GM19193 (cell line): ENCODE measurements around the gene ZFX.

Experiments
- POLR2A ChIP-seq: IDR thresholded peaks from 4 replicates; pipeline ENCODE4 v1.6.1; 2011; ENCODE audit not compliant: insufficient read depth, insufficient read length; ENCODE audit errors: extremely low read depth

ZFX gene

GRCh38 chrX:24235084-24235710 is 85.7 kb downstream of the ZFX start:
- no peak for TF ChIP-seq POLR2A

DNA sequence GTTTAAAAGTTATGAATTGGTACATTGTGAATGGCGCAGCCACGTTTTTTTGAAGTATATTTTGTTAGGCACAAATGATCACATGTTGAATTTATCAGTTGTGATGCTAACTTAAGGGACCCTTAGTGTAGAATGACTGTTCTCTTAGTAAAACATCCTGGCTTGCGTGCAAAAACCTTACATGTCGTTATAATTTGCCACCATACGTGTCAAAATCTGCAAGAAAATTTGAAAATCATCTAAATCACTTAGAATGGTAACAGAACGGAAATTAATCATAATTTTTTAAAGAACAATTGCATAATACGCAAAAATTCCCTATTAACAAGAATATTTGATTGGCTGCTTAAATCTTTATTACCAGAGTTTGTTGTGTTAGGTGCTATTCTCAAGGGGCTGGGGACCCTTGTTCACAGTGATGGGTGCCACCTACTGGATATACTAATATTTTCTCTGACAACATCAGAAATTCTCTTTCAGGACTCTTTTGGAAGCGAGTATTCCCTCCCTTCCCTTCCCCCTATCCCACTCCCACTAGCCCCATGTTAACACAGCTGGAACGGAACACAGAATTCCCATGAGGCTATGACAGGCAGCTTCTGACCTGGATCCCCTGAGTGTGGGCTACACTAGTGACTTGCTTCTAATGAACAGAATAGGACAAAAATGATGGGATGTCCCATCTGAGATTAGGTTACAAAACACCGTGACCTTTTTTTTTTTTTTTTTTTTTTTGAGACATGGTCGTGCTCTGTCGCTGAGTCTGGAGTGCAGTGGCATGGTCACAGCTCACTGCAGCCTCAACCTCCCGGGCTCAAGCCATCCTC is 92.5 kb downstream of the ZFX start:
- TF ChIP-seq POLR2A: no peak

GRCh38 chrX:24242649-24243175 is 93.2 kb downstream of the ZFX start:
- TF ChIP-seq POLR2A: peak; percentile 39

DNA sequence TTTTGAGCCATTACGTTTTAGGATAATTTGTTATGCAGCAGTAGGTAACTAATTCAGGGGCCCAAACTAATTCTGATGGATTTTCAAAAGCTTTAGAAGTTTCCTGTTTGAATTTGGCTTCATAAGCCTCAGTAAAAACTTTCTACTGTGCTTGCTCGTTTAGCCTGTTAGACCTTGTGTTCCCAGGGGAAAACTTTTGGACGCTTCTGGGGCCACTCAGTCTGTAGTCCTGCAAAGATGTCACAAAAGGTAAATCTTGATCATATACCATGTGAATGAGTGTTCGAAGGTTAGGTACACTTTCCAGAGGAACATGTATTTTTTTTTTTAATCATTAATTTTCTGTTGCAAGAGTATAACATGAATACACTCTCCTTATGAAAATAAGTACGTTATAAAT is 93.7 kb downstream of the ZFX start:
- no peak for TF ChIP-seq POLR2A

DNA sequence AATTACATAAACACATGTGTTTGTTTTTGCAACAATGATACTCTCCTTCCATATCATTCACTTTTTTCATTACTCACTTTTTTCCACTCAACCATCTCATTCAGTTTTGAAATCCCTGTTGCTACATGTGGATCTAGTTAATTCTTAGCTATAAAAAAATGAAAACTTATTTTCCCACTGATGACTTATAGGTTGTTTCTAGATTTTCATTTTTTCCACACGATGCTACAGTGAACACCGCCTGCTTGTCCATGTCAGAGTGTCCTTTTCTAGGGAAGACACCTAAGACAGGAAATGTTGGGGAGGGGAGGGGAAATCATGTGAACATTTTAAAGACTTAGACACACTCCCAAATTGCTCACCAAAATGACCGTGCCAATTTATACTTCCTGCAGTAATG is 94.2 kb downstream of the ZFX start:
- TF ChIP-seq POLR2A: no peak

DNA sequence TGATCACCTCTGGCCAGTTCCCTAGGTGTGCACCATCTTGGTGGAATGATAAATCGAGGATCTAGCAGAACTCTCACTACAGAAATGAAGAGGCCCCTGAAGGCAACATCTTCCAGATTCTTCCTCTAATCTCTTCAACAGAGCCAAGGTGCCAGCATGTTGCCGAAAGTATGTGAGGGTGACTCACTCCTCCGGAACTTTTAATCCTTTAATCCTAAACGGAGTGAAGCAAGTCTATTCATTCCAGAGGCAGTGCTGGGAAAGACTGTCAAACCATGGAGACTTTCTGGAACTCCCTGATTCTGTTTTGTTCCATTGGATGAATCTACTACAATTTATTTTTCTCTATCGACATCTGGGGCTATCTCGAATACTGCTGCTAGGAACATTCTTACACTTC is 95.7 kb downstream of the ZFX start:
- TF ChIP-seq POLR2A: no peak

- TF ChIP-seq POLR2A: no peak
These were observed 98.5 kb downstream of the ZFX start for GRCh38 chrX:24248042-24248441.

- no peak for TF ChIP-seq POLR2A
These were observed 103.5 kb downstream of the ZFX start for GRCh38 chrX:24253030-24253429.

DNA sequence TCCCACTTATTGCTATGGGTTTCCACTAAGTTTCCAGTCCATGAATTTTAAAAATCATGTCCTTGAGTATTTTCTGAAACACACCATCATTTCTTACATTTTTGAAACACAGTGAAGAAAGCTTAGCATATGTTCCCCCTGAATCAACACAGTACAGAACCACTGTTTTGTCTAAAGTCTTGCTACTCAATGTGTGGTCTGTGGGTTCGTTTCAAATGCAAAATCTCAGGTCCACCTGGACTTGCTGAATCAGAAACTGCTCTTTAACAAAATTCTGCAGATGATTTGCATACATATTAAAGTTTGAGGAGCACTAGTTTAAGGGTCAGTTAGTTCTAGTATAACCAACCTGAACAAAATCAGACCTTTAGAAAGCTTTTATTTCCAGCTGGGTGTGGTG is 103.9 kb downstream of the ZFX start:
- no peak for TF ChIP-seq POLR2A

GRCh38 chrX:24257011-24257410 is 107.5 kb downstream of the ZFX start:
- no peak for TF ChIP-seq POLR2A

DNA sequence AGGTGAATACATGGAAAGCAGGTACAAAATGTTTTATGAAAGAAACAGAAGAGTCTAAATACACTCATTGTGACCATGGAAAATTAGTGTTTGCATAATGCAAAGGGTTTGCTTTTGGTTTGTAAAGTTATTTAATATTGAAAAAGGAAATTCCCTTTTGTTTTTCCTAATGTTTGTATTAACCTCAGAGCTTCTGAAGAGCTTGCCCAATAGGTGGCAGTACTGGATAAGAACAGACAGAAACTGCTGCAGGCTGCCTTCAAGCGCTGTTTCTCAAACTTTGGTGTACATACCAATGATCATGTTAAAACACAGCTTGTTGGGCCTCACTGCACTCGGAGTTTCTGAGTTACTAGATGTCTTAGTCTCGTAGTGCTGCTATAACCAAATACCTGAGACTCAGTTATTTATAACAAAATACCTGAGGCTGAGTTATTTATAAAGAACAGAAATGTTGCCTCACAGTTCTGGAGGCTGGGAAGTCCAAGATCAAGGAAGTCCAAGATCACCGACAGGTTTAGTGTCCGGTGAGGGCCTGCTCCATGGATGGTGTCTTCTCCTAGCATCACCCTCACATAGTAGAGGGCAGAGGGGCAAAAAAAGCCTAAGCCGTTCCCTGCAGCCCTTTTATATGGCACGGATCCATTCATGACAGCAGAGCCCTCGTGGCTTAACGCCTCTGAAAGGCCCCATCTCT is 110.2 kb downstream of the ZFX start:
- TF ChIP-seq POLR2A: no peak

DNA sequence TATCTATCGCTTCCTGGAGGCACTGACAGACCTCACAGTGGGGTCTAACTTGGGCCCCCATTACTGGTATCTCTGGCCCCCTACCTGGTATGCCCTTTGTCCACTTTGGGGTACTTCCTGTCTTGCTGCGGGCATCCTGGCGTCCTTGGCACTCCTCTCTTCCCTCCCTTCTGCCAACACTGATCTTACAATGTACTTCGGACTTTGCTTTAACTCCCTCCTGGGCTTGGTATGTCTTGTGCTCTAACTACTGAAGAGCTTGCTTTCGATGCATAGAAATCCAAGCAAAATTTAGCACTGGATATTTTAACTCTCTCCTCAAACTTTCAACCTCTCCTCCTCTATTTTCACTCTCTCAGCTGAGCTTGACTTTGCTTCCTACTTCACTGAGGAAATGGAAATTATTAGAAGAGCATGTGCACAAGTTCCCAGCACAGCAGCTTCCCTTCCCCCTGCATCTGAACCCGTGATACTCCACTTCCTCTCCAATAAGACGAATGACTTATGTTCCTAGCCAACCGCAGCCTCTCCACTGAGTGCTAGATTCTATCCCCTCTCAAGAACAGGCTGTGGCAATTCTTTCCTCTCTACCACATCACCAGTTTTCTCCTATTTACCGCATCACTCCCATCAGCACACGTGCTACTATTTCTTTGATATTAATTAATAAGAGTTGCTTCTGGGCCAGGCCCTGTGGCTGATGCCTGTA is 111.5 kb downstream of the ZFX start:
- TF ChIP-seq POLR2A: no peak

- no peak for TF ChIP-seq POLR2A
These were observed 112.8 kb downstream of the ZFX start for GRCh38 chrX:24262309-24262708.

DNA sequence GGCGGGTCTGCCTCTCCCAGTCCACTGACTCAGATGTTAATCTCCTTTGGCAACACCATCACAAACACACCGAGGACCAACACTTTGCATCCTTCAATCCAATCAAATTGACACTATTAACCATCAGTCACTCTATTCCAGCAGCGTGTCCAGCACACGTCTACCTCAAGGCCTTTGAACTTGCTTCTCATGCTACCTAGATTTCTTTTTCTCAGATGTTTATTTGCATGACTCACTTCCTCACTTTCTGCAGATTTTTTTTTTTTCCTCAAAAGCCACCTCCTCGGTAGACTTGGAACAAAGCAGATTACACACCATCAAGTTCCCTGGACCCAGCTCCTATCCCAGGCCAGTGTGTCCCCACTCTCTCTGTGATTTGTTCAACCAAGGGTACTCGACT is 114.9 kb downstream of the ZFX start:
- TF ChIP-seq POLR2A: no peak
